Measurements from ENCODE around the gene MARCO.

MARCO gene

GRCh38 chr2:118942031-118942430, at the start of gene MARCO:
Gene MARCO (plus strand): TSS chr2:118942194. CDS start chr2:118942301, 107 bp downstream.
- TF ChIP-seq EZH2 (IDR thresholded peaks at IDR 0.05) (no peak), FOXP2 (optimal IDR thresholded peaks at IDR 0.05; ENCODE audit: control extremely low read depth, extremely low read length, insufficient read depth) (no peak), POLR2AphosphoS5 (IDR thresholded peaks at IDR 0.05; ENCODE audit: borderline replicate concordance, low read depth, low read length) (no peak)
- H3K36me3 ChIP-seq (ENCODE audit: insufficient read depth, low read length): no peaks in the 10 kb centered on the region
- no peaks in the 10 kb centered on the region for H3K9me3 ChIP-seq (ENCODE audit: low read depth, low read length)
- no peak within 1 kb of the TSS for H3K27ac ChIP-seq
- H3K4me3 ChIP-seq: no peak within 1 kb of the TSS
- H3K9ac ChIP-seq (ENCODE audit: insufficient read length): no peak within 1 kb of the TSS
- DNase-seq (ENCODE audit: low read depth, low spot score): no peak

- TF ChIP-seq EZH2 (IDR thresholded peaks at IDR 0.05) (no peak), FOXP2 (optimal IDR thresholded peaks at IDR 0.05; ENCODE audit: control extremely low read depth, extremely low read length, insufficient read depth) (no peak), POLR2AphosphoS5 (IDR thresholded peaks at IDR 0.05; ENCODE audit: borderline replicate concordance, low read depth, low read length) (no peak)
- Histone ChIP-seq H3K4me3 (no peak overlapping the region), H3K36me3 (ENCODE audit: insufficient read depth, low read length) (no peaks in the 10 kb centered on the region), H3K9ac (ENCODE audit: insufficient read length) (no peak overlapping the region), H3K27ac (no peak overlapping the region), H3K9me3 (ENCODE audit: low read depth, low read length) (no peaks in the 10 kb centered on the region)
- no peak for DNase-seq (ENCODE audit: low read depth, low spot score)
These were observed 48.9 kb upstream of the MARCO start for GRCh38 chr2:118893100-118893499.

GRCh38 chr2:118902266-118903028, 39.5 kb upstream of the MARCO start:
- Histone ChIP-seq H3K27ac (no peak overlapping the region), H3K9me3 (ENCODE audit: low read depth, low read length) (no peaks in the 10 kb centered on the region), H3K9ac (ENCODE audit: insufficient read length) (no peak overlapping the region), H3K36me3 (ENCODE audit: insufficient read depth, low read length) (no peaks in the 10 kb centered on the region), H3K4me3 (no peak overlapping the region)
- no peak for DNase-seq (ENCODE audit: low read depth, low spot score)
- TF ChIP-seq EZH2 (IDR thresholded peaks at IDR 0.05) (no peak), POLR2AphosphoS5 (IDR thresholded peaks at IDR 0.05; ENCODE audit: borderline replicate concordance, low read depth, low read length) (no peak), FOXP2 (optimal IDR thresholded peaks at IDR 0.05; ENCODE audit: control extremely low read depth, extremely low read length, insufficient read depth) (no peak)

- Histone ChIP-seq H3K36me3 (ENCODE audit: insufficient read depth, low read length) (no peaks in the 10 kb centered on the region), H3K27ac (no peak overlapping the region), H3K4me3 (no peak overlapping the region), H3K9ac (ENCODE audit: insufficient read length) (no peak overlapping the region), H3K9me3 (ENCODE audit: low read depth, low read length) (no peaks in the 10 kb centered on the region)
- no peak for TF ChIP-seq EZH2 (IDR thresholded peaks at IDR 0.05)
- TF ChIP-seq FOXP2 (optimal IDR thresholded peaks at IDR 0.05; ENCODE audit: control extremely low read depth, extremely low read length, insufficient read depth): no peak
- no peak for TF ChIP-seq POLR2AphosphoS5 (IDR thresholded peaks at IDR 0.05; ENCODE audit: borderline replicate concordance, low read depth, low read length)
- no peak for DNase-seq (ENCODE audit: low read depth, low spot score)
These were observed 39.0 kb upstream of the MARCO start for GRCh38 chr2:118903029-118903351.

- DNase-seq (ENCODE audit: low read depth, low spot score): no peak
- no peak overlapping the region for H3K27ac ChIP-seq
- no peaks in the 10 kb centered on the region for H3K36me3 ChIP-seq (ENCODE audit: insufficient read depth, low read length)
- no peak overlapping the region for H3K4me3 ChIP-seq
- H3K9ac ChIP-seq (ENCODE audit: insufficient read length): no peak overlapping the region
- TF ChIP-seq FOXP2 (optimal IDR thresholded peaks at IDR 0.05; ENCODE audit: control extremely low read depth, extremely low read length, insufficient read depth): no peak
- TF ChIP-seq POLR2AphosphoS5 (IDR thresholded peaks at IDR 0.05; ENCODE audit: borderline replicate concordance, low read depth, low read length): no peak
- TF ChIP-seq EZH2 (IDR thresholded peaks at IDR 0.05): no peak
- H3K9me3 ChIP-seq (ENCODE audit: low read depth, low read length): no peaks in the 10 kb centered on the region
These were observed 38.2 kb upstream of the MARCO start for GRCh38 chr2:118903551-118904479.

GRCh38 chr2:118905206-118905605, 36.8 kb upstream of the MARCO start:
- H3K9me3 ChIP-seq (ENCODE audit: low read depth, low read length): no peaks in the 10 kb centered on the region
- DNase-seq (ENCODE audit: low read depth, low spot score): no peak
- H3K4me3 ChIP-seq: no peak overlapping the region
- TF ChIP-seq FOXP2 (optimal IDR thresholded peaks at IDR 0.05; ENCODE audit: control extremely low read depth, extremely low read length, insufficient read depth) (no peak), POLR2AphosphoS5 (IDR thresholded peaks at IDR 0.05; ENCODE audit: borderline replicate concordance, low read depth, low read length) (no peak), EZH2 (IDR thresholded peaks at IDR 0.05) (no peak)
- no peak overlapping the region for H3K27ac ChIP-seq
- no peaks in the 10 kb centered on the region for H3K36me3 ChIP-seq (ENCODE audit: insufficient read depth, low read length)
- no peak overlapping the region for H3K9ac ChIP-seq (ENCODE audit: insufficient read length)

- Histone ChIP-seq H3K9me3 (ENCODE audit: low read depth, low read length) (no peaks in the 10 kb centered on the region), H3K9ac (ENCODE audit: insufficient read length) (no peak overlapping the region), H3K4me3 (no peak overlapping the region), H3K36me3 (ENCODE audit: insufficient read depth, low read length) (no peaks in the 10 kb centered on the region), H3K27ac (no peak overlapping the region)
- DNase-seq (ENCODE audit: low read depth, low spot score): no peak
- TF ChIP-seq FOXP2 (optimal IDR thresholded peaks at IDR 0.05; ENCODE audit: control extremely low read depth, extremely low read length, insufficient read depth): no peak
- no peak for TF ChIP-seq POLR2AphosphoS5 (IDR thresholded peaks at IDR 0.05; ENCODE audit: borderline replicate concordance, low read depth, low read length)
- no peak for TF ChIP-seq EZH2 (IDR thresholded peaks at IDR 0.05)
These were observed 35.8 kb upstream of the MARCO start for GRCh38 chr2:118906186-118906585.

GRCh38 chr2:118907759-118908158, 34.2 kb upstream of the MARCO start:
- Histone ChIP-seq H3K36me3 (ENCODE audit: insufficient read depth, low read length) (no peaks in the 10 kb centered on the region), H3K4me3 (no peak overlapping the region), H3K9ac (ENCODE audit: insufficient read length) (no peak overlapping the region), H3K27ac (no peak overlapping the region), H3K9me3 (ENCODE audit: low read depth, low read length) (no peaks in the 10 kb centered on the region)
- TF ChIP-seq FOXP2 (optimal IDR thresholded peaks at IDR 0.05; ENCODE audit: control extremely low read depth, extremely low read length, insufficient read depth): no peak
- no peak for TF ChIP-seq POLR2AphosphoS5 (IDR thresholded peaks at IDR 0.05; ENCODE audit: borderline replicate concordance, low read depth, low read length)
- no peak for DNase-seq (ENCODE audit: low read depth, low spot score)

All from SK-N-MC (cell line).